GM21390 (cell line): ENCODE measurements around the gene CCNF.
"Not testable (repeated sequence)": the region's sequence is repeated elsewhere in the genome, so short reads cannot be mapped to it uniquely, and the experiment has no call there.

ENCODE experiments used
- ATAC-seq: cut with Tn5 transposase; IDR thresholded peaks from one replicate; pipeline ENCODE4 v1.9.1; 2021; ENCODE audit not compliant: unreplicated experiment

The CCNF gene, protein sequence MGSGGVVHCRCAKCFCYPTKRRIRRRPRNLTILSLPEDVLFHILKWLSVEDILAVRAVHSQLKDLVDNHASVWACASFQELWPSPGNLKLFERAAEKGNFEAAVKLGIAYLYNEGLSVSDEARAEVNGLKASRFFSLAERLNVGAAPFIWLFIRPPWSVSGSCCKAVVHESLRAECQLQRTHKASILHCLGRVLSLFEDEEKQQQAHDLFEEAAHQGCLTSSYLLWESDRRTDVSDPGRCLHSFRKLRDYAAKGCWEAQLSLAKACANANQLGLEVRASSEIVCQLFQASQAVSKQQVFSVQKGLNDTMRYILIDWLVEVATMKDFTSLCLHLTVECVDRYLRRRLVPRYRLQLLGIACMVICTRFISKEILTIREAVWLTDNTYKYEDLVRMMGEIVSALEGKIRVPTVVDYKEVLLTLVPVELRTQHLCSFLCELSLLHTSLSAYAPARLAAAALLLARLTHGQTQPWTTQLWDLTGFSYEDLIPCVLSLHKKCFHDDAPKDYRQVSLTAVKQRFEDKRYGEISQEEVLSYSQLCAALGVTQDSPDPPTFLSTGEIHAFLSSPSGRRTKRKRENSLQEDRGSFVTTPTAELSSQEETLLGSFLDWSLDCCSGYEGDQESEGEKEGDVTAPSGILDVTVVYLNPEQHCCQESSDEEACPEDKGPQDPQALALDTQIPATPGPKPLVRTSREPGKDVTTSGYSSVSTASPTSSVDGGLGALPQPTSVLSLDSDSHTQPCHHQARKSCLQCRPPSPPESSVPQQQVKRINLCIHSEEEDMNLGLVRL

DNA sequence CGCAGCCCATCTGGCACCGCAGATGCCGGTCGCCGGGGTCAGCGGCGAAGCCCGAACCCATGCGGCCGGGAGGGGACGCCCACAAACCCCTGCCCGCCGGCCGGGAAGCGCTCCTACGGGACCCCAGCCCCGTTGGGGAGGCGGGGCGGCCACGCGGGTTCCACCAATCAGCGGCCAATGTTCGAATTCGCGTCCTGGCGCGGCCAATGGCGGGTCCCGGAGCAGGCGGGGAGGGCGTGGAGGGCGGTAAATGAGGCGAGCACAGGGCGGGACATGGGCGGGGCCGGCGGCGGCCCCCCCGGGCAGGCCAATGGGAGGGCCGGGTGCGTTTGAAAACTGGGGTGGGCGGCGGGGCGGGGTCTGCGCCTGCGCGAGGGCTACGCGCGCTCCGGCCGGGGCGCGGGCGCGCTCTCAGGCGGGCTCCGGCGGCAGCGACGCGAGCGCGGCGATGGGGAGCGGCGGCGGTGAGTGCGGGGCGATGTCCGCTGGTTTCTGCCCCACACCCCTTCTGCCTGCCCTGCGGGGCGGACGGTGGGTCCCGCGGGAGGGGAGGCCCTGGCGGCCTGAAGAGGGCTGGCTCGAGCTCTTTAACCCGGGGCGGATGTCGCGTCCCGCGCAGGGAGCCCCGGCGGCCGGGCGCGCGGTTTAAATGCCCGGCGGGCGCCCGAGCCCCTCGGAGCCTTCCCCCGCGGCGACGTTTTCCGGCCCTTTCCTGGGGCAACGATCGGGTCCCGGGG, at the start of gene CCNF:
Gene CCNF (plus strand): TSS at position 414 of the 737 bp plus-strand sequence. CDS start 35 bp downstream, at position 449.
- peak; percentile 81 for ATAC-seq

DNA sequence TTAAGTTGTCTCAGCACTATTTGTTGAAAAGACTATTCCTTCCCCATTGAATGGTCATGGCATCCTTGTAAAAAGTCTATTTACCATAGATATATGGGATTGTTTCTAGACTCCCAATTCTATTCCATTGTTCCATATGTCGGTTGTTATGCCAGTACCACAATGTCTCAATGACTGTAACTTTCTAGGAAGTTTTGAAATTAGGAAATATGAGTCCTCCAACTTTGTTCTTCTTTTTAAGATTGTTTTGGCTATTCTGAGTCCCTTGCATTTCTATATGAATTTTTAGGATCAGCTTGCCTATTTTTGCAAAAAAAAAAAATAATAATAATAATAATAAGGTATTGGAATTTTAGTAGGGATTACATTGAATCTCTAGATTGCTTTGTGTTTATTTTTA, 45.7 kb upstream of the CCNF start:
- ATAC-seq, result no peak

DNA sequence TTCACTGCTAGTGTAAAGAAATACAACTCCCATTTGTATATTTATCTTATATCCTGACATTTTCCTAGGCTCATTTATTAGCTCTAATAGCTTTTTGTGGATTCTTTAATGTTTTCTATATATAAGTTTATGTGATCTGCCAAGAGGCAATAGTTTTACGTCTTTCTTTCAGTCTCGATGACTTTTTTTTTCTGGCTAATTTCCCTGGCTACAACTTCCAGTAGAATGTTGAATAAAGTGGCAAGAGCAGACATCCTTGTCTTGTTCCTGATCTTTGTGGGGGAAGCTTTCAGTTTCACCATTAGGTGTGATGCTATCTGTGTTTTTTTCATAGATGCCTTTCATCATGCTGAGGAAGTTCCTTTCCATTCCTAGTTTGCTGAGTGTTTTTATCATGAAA, 44.8 kb upstream of the CCNF start:
- ATAC-seq, result no peak

DNA sequence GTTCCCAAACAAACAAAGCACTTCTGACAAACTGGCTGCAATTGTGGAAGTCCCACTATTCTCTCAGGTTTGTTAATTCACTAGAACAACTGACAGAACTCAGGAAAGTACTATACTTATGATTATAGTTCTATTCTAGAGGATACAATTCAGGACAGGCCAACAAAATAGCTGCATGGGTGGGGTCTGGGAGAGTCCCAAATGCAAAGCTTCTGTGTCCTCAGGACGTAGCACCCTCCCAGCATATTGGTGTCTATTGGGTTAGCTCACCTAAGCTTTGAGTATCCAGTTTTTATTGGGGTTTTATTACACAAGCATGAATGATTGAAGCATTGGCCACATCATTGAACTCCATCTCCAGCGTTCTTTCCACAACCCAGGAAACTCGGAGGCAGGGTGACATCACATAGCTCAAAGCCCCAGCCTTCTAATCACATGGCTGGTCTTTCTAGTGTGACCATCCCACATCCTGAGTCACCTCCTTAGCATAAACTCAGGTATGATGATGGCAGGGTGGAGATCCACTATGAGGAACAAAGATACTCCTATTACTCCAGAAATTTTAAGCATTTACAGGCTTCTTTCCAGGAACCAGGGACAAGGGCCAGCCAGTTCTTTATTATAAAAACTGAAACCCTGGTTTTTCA, 43.9 kb upstream of the CCNF start:
- no peak for ATAC-seq

DNA sequence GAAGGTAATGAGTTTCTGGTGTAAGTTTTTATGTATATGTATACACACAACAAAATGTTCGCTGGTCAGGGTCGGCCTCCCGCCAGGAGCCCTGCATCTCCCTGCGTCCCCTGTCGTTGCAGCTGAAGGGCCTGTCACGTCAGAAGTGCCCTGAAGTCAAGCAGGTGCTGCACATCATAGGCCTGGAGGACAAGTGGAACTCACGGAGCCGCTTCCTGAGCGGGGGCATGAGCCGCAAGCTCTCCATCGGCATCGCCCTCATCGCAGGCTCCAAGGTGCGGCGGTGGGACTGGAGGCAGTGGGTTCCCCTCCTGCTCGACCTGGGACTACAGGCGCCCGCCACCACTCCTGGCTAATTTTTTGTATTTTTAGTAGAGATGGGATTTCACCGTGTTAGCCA, 43.3 kb upstream of the CCNF start:
- ATAC-seq, result not testable (repeated sequence)

DNA sequence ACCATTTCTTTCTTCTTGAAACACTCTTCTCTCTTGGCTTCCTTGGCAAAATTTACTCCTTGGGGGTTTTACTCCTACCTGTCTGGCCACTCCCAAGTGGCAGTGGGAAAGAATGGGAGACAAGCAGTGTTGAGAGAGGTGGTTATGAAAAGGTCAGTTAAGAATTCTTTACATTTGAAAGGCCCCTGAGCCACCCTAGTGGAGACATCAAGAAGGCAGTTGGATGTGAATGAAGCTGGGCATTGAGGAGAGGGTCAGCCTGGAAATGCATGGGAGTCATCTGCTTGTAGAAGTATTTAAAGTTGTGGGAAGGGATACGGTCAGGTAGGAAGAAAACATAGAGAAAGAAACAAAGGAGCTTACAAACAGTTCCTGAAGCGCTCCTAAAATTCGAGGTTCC, 42.3 kb upstream of the CCNF start:
- no peak for ATAC-seq

DNA sequence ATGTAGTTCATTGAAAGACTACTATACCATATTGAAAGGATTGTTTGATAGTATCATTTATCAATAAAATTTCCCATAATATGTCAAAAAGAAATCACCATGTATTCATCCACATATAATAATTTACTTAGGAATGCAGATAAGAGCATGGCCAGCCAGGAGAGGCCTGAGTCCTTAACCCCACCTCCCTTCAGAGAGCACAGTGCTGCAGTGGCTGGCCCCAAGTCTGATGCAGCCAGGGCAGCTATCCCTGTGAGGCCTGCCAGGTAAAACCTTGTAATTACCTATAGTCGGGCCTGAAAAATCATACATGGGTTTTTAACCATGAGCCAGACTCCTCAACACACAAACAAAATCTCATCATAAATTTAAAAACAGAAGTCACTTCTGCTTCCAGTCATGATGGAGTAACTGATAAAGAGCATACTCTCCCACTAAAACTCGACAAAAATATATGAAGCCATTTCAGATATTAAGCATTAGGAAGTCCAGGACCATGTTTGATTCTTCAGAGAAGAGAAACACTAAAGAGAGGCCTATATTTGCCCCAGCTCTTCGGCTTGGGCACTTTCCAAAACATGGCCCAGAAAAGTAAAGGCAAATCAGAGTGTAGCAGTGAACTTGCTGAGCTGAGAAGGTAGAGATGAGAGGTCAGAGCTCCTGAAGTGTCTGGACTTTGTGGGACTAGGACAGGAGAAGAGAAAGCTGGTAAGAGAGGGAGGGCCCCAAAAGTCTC, 40.9 kb upstream of the CCNF start:
- no peak for ATAC-seq

DNA sequence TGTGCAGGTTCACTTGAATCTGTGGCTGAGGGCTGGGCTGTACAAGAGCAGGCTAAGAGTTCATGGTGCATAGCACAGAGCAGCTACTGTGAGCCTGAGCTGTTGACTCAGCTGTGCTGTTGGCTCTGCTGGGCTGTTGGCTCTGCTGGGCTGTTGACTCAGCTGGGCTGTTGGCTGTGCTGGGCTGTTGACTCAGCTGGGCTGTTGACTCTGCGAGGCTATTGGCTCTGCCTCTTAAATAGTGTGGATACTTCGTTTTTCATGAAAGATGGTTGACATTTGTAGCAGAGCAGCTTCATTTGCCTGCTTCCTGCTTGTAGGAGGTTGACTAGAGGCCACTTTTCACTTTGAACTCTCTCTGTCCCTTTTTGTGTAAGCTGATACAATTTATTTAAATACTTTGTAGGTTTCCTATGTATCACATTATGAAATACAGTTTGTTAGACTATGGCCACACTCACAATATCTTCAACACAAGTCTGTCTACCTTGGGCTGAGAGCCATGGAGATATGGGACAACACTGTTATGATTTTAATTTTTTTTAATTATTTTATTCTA, 40.3 kb upstream of the CCNF start:
- no peak for ATAC-seq

DNA sequence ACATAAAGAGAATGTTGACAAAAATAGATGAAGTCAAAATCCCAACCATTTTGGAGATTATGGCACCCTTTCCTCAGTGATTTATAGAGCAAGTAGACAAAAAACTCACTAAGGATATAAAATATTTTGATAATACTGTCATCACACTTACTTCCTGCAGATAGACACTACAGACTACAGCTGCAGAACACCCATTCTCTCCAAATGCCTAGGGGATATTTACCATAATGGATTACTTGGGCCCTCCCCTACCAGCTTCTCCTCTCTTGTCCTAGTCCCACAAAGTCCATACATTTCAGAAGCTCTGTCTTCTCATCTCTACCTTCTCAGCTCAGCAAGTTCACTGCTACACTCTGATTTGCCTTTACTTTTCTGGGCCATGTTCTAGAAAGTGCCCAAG, 37.2 kb upstream of the CCNF start:
- no peak for ATAC-seq

DNA sequence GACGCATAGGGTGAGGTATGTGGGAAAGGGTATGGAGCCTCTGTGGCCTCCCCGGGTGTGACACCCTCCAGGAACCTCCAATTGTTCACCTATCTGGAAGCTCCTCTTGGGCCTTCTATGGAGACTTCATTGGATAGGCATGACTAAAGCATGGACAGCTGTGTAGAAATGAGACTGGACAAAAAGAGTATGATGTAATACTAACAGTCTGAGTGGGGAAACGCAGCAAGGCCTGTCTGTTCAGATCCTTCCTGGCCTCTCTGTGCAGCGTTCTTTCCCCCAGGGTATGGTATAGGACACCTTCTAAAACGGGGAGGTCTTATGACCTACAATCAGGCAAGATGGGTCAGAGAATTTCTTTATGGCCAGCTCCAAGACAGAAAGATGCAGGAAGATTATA, 30.7 kb upstream of the CCNF start:
- ATAC-seq, result no peak

DNA sequence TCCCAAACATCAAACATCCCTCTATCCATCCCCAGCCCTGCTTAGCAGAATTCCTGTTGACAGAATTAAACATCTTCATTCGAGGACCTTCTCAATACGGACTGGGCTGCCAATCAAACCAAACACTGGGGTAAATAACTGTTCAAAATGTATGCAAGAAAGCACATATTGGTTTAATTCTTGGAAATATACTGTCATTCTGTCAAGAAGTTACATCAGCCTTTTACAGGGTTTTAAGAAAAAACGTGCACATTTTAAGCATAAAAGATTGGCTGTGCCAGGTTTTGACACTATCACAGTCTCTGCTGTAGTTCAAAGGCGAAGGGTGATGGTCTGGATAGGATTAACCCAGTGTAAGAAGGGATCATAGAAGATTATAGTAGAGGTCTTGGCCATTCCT, 25.1 kb upstream of the CCNF start:
- no peak for ATAC-seq

DNA sequence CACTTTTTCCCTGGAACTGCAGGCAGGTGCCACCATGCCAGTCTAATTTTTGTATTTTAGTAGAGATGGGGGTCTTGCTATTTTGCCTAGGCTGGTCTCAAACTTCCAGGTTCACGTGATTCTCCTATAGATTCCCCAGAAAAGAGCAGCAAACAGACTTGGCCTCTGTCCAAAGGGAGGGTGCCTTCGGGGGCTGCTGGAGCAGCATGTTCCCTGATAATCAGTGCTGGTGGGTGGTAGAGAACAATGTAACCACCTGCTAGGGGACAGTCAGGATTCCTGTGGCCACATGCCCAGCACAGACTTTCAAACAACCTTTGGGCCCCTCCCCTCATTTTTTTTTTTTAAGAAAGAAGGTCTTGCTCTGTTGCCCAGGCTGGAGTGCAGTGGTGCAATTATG, 14.2 kb upstream of the CCNF start:
- no peak for ATAC-seq

DNA sequence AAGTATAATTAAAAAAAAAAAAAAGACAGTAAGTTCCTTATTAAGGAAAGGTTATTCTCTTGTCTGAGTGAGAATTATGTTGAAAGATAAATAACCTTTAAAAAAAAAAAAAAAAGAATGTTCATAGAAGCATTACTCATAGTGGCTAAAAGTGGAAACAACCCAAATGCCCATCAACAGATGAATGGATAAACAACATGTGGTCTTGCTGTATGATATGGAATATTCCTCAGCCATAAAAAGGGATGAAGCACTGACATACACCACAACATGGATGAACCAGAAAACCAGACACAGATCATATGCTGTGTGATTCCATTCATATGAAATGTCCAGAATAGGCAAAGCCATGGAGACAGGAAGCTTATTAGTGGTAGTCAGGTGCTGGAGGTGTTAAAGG, 9.2 kb upstream of the CCNF start:
- no peak for ATAC-seq

DNA sequence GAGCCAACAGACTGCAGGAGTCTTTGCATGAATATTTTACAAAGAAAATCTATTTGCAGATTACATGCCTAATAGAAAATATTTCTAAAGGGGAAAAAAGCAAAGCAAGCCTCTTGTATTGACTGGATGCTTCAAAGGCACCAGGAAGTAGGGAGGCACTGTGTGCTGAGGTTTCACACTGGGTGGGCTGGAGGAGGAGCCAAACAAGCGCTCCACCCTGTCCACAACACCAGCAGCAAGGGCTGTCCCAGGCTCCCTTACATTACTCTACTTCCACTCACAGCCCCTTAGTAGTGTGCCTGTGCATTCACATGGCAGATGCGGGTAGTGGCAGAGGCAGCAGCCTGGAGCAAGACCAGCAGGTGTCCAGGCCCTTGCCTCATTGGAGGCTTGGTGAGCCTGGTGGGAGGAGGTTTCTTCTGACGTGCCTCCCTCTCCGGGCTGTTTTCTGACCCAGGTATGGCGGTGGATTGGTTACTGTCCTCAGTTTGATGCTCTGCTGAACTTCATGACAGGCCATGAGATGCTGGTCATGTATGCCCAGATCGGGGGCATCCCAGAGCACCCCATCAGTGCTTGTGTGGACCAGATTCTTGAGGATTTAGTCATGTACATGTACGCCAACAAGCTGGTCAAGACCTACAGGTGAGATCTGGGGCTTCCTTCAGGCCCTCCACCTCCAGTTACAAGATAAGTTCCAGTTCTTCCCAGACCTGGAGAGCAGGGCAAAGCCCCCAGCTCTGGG, 7.0 kb upstream of the CCNF start:
- ATAC-seq, result no peak

DNA sequence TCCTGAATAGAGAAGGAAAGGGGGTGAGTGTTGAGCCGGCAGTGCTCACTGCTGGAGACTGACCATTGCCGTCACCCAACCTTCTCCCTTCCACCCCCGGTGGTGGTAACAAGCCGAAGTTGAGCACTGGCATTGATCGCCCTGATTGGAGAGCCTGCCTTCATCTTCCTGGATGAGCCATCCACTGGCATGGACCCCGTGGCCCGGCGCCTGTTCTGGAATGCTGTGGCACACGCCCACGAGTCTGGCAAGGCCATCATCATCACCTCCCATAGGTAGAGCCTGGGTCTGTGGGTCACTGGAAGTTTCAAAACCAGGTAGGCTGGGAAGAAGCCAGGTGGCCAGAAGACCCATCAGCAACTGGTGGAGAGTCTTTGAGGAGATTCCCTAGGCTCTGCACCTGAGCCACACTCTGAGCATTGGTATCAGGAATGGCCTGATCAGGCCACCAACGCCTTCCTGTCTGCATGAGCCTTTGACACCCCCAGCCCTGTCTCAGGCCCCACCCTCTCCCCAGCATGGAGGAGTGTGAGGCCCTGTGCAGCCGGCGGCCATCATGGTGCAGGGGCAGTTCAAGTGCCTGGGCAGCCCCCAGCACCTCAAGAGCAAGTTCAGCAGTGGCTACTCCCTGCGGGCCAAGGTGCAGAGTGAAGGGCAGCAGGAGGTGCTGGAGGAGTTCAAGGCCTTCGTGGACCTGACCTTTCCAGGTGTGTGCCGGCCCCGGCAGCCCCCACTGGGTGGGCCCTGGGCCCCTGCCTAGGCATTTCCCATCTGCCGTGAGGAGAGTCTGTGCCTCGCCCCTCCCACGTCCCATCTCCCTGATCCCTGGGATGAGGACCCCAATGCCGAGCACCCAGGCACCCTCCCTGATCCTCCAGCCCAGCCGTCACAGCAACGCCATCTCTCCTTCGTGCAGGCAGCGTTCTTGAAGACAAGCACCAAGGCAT, 4.9 kb upstream of the CCNF start:
- no peak for ATAC-seq

DNA sequence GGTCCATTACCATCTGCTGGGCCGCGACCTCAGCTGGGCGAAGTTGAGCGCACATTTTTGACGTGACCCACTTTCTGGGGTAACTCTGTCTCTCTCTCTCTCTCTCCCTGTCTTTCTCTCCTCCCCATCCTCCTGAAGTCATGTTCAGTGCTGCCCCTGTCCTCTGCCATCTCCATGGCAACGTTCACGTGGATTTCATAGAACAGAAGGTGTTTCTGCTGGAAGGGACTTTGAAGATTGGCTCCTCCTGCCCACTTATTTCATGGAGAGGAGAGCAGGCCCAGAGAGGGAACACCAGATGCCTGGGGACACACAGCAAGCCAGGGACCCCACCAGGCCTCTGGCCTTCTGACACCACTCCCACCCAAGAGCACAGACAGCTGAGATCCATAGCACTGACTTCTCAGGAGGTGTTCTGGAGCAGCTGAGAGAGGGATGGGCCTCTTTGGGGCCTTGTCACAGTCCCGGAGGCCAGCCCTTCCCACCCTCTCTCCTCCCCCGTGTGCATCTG, 4.2 kb upstream of the CCNF start:
- ATAC-seq, result no peak

DNA sequence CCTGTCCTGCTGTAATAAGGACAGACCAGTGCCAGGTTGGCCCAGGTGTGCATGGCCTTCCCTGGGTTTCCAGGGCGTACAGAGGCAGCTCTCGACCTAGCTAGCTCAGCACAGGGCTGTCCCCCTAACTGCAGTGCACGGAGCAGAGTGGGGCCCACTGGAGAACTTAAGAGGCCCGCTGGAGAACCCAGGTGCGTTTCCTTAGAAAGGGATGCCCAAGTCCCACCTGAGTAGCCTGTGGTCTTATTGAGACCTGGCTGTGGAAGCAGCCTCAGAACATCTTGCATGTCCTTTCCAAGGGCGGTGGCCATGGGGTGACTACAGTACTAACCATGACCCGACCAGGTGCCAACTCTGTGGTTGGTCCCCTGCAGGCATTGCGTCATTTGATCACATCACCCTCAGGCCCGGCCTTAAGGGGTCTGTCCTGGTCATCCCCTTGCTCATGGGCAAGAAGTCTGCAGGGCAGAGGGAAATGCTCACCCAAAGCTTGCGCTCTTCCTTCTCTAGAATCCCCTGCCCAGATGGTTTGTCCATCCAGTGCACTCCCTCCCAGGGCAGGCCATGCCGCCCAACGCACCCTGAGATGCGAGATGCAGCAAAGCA, 3.3 kb upstream of the CCNF start:
- ATAC-seq, result no peak

DNA sequence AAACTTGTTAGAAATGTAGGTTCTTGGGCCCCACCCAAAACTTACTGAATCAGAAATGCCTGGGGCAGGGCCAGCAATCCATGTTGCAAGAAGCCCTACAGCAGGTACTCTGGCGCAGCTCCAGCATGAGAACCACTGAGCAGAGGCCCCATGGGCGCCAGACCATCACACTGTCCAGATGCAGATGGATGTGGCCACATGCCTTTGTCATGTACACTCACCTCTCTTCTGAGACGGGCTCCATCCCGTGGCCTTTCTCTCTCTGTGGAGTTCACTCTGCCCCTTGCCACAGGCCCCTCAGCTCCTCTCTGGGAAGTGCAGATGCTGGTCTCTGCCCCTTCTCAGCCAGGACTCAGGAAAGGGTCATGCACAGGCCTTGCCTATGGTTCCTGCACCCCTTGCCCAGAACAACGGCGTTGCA, 2.3 kb upstream of the CCNF start:
- ATAC-seq, result no peak
